ENCODE data around the gene RNF41.
"Not testable (repeated sequence)": the region's sequence is repeated elsewhere in the genome, so short reads cannot be mapped to it uniquely, and the experiment has no call there.

Gene RNF41

DNA sequence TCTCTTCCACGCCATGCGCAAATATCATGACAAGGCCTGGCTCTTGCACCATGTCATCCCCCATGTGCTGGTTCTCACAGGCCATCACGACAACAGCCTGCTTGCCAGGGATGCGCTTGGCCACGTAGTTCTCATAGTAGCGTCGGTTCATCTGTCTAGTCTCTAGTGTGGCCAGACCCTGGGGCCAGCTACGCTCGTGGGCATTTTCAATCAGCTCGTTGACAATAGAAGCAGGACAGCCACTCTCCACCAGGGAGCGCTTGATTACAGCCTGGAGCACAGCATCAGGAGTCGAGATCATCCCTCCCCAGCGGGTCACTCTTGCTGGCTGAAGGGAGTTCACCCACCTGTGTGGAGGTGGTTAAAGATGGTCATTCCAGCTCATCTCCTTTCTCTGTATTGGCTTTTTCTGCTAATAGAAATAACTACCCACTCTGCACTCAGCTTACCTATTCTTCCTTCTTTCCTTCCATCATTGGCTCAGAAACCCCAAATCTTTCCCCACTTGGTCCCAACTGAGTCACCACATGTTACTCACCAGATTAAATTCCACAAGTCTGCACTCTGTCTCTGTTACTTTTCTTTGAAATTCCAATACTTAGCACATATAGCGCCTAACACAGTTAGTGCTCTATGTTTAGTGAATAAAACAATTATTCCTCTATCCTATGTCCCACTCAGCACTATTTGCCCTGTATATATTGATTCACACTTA is 15.1 kb downstream of the RNF41 start:
- FAIRE-seq = no peak

DNA sequence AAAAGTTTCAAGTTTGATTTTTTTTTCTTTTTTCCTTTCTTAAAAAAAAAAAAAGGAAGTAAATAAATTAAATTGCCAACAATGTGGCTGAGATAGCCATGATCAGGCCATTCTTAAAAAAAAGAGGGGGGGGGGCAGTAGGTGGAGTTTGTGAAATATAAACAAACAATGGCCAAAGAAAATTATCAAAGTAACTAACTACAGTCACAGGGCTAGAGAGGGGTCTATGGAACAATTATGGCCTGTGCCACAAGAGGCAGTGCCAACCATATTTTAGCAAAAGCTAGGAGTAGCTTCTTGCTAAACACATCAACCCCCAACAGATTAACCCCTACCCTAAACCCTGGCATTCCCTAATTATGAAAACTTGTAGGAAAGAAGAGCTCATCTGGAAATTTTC is 16.3 kb downstream of the RNF41 start:
- FAIRE-seq = no peak

DNA sequence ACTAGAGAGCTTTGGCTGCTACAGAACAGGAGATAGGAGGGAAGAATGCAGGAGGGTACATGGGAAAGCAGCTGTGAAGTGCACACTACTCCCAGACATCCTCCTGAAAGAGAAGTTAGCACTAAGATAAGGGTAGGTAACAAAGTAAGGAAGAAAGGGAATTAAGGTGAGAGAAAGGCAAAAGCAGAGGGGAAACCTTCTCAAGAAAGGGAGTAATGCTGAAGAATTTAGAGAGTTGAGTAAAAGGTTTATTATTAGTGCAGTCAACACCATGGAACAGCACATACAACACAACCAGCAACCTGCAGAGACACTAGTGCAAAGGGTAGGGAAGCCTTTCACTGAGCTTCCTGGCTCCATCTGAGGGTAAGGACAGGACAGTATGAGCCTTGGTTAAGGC is 17.4 kb downstream of the RNF41 start:
- no peak for FAIRE-seq

DNA sequence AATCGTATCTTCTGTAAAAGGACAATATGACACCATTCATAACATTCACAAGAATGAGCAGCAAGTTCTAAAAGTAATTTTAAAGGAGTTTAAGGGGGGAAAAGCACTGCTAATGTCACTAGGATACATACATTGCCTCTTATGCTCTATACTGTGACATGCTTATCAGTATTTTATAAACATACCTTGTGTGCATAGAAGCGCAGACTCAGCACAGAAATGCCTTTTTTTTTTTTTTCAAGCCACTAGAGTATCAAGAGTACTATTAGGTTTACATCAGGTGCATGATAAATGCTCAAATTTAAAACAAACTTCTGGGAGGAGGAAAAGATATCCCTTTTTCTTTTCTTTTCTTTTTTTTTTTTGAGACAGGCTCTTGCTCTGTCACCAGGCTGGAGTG is 18.9 kb downstream of the RNF41 start:
- no peak for FAIRE-seq

DNA sequence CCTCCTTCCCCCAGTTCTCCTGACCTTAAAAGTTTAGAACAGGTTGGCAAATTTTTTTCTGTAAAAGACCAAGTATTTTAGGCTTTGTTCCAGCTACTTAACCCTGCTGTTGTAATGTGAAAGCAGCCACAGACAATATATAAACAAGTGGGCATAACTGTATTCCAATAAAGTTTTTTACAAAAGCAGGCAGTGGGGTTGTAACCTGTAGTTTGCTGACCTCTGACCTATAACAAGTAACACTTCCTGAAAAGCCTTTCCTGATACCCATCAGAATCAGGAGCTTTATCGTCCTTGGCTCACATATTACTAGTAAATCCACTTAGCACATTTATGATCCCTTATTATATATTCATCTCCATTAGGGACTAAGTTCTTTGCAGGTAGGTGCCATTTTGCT is 19.4 kb downstream of the RNF41 start:
- no peak for FAIRE-seq

DNA sequence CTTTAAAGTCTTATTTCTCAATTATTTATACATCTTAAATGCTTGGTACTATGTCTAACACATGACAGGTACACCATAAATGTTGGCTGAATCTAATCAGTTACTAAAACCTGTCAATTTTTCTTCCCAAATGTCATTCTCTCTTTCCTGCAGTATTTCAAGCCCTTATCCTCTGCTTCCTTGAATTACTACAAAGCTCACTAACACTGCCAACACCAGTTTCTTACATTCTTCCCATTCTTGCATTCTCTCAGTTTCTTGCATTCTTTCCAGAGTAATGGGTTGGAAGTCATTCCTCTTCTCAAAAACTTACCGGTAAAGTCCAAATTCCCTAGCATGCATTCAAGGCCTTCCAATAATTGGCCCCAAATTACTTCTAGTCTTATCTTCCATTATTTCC is 22.9 kb downstream of the RNF41 start:
- no peak for FAIRE-seq

DNA sequence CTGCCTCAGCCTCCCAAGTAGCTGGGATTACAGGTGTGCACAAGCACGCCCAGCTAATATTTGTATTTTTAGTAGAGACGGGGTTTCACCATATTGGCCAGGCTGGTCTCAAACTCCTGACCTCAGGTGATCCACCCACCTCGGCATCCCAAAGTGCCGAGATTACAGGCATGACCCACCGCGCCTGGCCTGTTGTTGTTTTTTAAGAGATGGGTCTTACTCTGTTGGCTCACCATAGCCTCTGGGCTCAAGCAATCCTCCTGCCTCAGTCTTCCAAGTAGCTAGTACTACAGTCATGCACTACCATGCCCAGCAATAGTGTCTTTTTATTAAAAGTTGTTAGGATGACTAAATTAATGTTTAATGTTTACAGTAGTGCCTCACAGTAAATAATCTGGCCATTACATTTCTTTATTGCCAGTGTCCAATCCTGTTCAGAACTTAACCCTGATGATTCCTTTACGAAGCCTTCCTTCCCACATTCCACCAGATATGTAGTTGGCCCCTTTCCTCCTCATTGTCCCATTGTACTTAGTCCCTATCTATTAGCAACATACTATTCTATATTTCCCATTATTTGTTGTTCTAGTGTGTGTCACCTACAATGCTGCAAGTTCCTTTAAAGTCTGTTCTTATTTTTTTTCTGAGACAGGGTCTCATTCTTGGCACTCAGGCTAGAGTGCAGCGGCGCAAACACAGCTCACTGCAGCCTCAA is 23.6 kb downstream of the RNF41 start:
- FAIRE-seq = no peak

DNA sequence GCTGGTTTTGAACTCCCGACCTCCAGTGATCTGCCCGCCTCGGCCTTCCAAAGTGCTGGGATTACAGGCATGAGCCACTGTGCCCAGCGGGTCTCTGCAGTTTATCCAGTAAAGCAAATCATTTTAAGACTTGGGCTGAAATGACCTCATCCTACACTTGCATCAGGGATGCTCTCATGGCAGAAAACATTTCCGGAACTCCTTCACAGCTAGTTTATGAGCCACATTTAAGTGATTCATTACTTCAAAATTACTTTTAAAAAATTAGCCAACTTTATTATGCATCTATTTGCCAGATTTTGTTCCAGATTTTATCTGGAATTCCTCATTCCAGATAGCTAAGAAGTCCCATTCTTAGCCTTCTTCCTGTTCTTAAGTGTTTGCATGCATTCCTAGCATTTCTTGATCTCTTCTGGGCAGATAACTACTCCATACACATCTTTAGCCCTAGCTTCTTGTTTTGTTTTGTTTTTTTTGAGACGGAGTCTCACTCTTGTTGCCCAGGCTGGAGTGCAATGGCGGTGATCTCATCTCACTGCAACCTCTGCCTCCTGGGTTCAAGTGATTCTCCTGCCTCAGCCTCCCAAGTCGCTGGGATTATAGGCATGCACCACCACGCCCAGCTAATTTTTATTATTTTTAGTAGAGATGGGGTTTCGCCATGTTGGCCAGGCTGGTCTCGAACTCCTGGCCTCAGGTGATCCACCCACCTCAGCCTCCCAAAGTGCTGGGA is 24.7 kb downstream of the RNF41 start:
- FAIRE-seq = not testable (repeated sequence)

DNA sequence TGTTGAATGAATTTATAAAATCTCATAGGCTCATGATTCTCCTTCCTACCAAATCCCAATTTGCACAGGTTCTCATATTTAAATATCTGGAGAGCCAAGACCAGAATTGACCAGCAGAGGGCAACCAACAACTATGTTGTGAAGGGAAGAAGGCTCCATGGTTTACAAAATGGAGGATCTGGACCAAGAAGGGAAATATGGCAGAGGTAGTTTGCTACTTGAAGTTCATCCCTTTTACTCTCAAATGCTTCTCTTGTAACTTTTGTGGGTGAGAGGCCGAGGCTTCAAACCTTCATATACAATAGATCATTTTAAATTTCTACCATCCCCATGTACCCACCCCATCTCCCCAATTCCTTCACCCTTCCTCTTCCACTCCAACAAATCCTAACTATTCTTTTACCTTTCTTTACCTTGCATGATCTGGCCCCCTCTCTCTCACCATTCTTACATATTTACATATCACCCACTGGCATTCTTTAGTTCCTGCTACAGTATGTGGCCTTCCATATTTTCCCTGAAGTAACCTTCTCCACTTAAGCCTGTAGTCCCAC is 28.6 kb downstream of the RNF41 start:
- no peak for FAIRE-seq

DNA sequence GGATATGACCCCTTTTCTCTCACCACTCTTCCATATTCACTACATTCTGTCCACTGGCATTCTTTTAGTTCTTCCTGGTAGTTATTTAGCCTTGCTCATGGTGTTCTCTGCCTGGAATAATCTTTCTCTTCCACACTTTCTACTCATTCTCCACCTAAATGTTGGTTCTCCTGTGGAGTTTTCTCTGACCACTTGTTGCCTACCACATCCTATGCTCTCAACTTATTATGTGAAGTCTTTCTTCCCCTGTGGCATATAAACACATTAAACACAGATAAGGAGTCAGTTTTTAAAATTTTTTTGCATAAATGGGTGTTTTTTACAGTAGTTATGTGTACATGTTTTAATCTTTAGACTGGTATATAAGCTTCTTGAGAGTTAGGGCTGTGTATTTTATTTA is 29.1 kb downstream of the RNF41 start:
- FAIRE-seq = no peak

DNA sequence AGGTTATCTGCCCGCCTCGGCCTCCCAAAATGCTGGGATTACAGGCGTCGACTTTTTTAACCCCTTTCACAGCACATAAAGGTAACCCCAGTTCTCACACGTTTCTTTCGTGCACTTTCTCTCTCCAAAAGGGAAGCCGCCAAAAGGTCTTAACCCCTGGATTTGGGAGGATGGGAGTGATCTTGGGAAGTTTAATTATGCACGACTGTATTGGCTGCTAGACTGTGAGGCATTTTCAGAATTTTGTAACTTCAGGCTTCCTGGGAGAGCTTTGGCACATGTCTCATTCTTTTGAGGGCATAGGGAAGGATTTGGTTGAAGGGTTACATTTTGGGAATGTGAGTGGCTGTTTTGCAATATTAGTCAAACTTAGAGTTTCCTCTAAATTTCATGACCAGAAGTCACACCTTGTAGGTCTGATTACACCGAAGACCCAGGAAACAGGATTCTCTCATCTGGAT is 31.0 kb downstream of the RNF41 start:
- no peak for FAIRE-seq

DNA sequence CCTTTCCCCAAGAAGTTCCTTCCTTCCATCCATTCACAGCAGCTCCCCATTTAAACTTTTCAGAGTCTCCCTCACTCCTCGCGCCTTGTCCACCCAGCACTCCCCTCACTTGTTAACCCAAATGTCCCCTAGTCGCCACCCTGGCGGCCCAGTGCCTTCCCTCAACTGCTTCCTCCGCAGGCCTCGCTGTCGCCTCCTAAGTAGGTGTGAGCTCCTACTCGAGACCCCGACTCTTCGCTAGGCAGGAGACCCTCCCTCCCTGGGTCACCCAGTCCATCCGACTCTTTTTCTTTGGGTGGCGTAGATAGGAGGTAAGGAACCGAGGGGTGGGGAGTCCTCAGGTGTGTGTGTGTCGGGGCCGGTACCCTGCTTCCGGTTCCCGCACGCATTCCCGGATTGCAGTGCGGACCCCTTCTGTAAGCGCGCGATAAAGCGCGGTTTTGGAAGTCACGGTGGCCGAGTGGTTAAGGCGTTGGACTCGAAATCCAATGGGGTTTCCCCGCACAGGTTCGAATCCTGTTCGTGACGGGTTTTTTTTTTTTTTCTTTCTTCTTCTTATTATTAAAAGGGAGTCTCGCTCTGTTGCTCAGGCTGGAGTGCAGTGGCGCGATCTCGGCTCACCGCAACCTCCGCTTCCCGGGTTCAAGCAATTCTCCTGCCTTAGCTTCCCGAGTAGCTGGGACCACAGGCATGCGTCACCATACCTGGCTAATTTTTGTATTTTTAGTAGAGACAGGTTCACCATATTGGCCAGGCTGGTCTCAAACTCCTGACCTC is 31.6 kb downstream of the RNF41 start:
- no peak for FAIRE-seq

DNA sequence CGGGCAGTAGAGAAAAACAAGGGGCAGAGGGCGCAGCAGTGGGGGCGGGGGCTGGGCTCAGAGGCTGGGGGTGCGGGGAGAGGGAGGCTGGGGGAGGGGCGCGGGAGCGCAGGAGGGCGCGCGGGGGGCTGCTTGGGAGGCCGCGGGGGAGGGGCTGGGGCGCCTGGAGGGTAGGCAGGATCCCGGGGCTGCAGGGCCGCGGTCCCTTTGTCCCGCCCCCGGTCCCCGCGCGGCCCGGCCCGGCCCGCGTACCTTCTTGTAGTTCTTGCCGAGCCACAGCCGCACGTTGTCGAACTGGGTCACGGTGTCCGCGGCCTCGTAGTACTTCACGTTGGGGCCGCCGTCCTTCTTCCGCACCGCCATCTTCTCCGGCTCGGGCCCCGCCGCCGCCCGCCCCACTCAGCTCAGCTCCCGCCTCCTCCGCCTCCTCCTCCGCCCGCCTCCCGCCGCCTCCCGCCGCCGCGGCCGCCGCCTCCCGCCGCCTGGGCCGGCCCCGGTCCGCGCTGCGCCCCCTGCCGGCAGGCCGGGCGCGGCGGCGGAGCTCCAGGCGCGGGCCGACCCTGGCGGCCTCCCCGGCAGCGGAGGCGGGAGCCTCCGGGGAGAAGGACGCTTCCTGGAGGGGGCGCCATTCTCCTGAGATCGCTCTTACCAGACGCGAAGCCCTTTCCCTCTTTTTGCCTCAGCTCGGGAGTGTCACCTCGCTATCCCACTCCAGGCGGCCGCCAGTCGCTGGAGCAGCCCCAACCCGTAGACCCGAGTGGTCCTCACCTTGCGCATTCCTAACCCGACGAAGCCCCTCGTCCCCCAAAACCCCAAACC is 32.4 kb downstream of the RNF41 start, which contains the start of gene SMARCC2:
Gene SMARCC2, minus strand, starts transcription at position 385 of the 819 bp plus-strand sequence. Its CDS starts 22 bp downstream, at position 363.
- FAIRE-seq = no peak

DNA sequence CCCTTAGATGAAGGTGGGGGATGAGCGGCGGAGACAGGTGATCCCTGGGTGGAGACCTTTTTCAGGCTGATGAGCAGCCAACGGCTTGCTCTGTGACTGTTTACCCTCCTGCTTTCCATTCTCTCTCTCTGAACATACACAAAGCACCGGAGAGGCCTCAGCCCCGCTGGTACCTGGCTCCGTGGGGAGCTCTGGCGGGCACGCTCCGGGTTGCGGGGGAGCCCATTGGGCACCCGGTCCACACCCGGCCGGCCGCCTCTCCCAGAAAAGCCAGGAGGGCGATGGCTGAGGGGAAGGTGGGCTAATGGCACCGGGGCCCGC is 33.0 kb downstream of the RNF41 start:
- no peak for FAIRE-seq

DNA sequence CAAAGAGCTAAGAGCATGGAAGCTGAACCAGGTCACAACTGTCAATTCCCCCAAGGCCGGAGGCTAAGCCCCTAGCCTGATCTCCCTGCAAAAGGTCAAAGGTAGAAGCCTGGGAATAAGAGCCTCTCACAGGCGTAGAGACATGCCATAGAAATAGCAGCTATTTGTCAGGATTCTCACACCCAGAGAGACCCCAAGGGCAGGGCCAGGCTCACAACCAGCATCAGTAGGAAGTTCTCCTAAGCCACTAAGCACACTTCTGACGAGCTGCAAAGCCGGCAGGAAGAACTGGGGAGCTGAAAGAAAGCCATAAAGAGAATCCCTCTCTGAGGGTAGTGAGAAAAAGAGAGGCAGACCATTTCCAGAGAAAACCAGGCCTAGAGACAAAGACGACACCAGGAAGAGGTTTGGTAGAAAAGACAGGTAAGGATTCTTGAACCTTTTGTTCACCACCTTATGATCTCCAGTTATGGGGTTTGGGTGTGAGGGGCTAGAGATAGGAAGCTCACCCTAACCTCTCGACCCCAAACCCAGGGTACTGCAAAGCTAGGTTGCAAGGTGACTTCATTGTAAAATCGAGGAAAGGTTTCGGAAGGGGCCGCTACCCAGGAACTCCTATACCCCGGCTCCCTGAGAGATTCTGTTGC is 33.5 kb downstream of the RNF41 start:
- no peak for FAIRE-seq

DNA sequence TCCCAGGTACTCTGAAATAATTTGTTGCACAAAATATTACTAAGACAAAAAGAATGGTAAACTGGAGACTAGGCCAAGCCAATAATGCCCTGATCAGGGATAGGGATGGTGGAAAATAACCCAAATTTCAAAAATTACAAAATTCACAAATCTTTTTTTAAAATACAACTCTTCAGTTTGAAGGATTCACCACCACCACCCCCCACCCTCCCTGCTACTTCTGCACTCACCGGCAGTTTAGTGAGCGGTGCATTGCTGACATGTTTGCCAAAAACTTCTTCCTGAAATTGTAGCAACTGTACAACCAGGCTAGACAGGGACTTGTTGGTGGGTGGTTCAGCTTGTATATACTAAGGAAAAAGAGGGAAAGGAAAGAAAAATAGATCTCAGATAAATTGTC is 34.8 kb downstream of the RNF41 start:
- FAIRE-seq = no peak

DNA sequence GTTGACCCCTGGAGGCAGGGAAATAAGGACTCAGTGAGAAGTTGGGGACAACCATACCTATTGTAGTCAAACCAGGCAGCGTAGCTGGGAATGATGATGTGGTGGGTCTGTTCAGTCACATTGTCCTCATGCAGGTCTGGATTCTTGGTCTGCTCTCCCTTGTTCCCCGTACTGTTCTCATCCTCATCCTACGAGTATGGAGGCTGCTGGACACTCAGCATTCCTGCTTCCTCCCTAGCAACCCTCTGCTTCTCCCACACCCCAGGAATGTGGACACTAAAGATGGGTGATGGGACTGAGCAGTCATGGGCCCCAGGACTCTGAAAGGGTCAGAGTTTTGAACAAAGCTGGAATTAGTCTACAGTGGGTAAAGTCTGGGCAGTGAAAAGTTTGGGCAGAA is 43.4 kb downstream of the RNF41 start:
- no peak for FAIRE-seq

DNA sequence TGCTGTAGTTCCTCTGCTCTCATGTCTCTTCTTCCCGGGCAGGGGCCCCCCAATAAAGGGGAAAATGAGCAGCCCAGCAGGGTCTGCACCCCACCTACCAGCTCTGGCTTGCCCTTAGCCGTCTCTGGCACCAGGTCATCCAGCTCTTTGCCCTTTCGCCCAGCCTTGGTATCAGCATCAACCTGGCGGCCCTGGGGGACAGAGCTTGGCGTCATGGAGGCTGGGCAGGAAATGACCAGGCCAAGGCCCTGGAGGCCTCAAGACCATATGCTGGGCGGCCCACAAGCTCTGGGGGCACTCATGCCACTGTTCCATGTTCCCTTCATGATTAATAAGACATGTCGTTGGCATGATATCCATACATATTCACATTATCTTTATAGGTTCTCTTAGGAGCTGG is 48.9 kb downstream of the RNF41 start:
- FAIRE-seq = no peak

DNA sequence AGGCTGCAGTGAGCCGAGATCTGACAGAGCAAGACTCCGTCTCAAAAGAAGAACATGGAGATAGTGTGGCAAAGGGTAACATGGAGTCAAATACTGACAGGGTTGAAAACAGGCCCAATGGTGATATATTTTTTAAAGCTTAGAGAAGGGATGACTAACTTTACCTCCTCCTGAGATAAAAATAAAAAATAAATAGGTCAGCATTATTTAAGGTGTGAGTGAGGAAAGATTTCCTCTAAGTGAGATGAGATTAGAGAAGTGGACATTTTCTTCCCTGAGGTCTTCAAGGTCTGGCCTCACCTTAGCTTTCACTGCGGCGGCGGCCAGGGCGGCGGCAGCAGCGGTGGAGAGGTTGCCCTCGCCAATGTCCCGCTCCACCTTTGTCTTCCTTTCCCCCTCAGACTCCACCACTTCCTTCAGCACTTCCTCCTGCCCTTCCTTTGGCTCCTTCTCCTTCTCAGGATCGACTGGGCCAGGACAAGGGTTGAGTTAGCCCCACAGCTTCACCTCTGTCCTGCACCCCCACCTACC is 52.4 kb downstream of the RNF41 start:
- FAIRE-seq = no peak

DNA sequence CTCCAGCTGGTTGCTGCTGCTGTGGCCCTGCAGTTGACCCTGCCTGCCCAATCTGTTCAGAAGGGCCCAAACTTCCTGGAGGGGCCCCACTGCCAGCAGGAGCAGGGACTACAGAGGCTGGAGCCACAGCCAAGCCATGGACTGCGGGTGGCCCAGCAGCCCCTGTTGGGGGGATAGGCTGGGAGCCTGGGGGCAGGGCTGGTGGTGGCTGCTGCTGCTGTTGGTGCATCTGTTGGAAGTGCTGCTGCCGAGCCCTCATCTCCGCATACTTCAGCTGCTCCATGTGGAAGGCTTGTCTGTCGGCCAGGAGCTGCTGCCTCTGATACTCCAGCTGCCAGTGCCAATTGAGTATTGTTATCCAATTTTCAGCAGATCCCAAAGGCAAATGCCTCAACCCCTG is 56.4 kb downstream of the RNF41 start:
- FAIRE-seq = no peak

DNA sequence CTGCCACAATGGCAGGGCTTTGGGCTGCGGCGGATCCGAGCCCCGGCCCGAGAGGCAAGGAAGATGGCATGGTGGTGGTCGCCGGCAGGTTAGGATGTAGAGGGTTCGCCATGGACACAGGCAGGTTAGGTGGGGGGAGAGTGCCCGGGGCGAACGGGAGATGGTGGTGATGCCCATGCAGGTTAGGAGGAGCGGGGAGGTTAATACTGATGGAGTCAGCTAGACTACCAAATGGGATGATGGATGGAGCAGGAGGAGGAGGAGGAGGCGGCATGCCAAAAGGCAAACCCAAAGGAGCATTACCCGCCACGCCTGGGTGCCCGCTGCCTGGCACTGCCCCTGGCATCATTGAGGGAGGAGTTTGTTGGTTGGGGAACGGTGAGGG is 57.4 kb downstream of the RNF41 start:
- no peak for FAIRE-seq
